HepG2 (cell line): Measurements from ENCODE around the gene LRRC73. TPM values are rescaled to one million over a fixed set of nuclear protein-coding genes. Genes with fewer than 3 reads are reported as not detected.
A peak's percentile ranks its signal among the peaks of the same experiment; 100 is the strongest.

Experiments used
- ARNT ChIP-seq: fragments of 450-650 bp; IDR thresholded peaks from 2 replicates; pipeline ENCODE4 v1.6.1; 2017
- CHCHD3 ChIP-seq: sonication (generic); formaldehyde crosslinking; IDR thresholded peaks from 2 replicates; pipeline ENCODE4 v1.8.0; 2022; ENCODE audit warnings: mild to moderate bottlenecking, missing genetic modification reagents, moderate library complexity
- FOSL2 ChIP-seq: sonication (generic); formaldehyde crosslinking; IDR thresholded peaks from 2 replicates; pipeline ENCODE4 v1.4.0; 2020; ENCODE audit warnings: missing genetic modification reagents
- GLI4 ChIP-seq: sonication (generic); formaldehyde crosslinking; IDR thresholded peaks from 2 replicates; pipeline ENCODE4 v1.5.1; 2020; ENCODE audit warnings: missing genetic modification reagents, mild to moderate bottlenecking, moderate library complexity, borderline replicate concordance
- KDM4B ChIP-seq: sonication (generic); formaldehyde crosslinking; IDR thresholded peaks from 2 replicates; pipeline ENCODE4 v1.4.0; 2020; ENCODE audit warnings: missing genetic modification reagents
- KLF11 ChIP-seq: IDR thresholded peaks from 2 replicates; pipeline ENCODE4 v1.6.1; 2016; ENCODE audit warnings: missing compliant biosample characterization
- NFRKB ChIP-seq: fragments of 450-650 bp; IDR thresholded peaks from 2 replicates; pipeline ENCODE4 v1.6.1; 2017
- SKI ChIP-seq: fragments of 450-650 bp; IDR thresholded peaks from one replicate; pipeline ENCODE4 v1.6.1; 2018; ENCODE audit warnings: mild to moderate bottlenecking; ENCODE audit not compliant: partially characterized antibody
- ZBTB42 ChIP-seq: sonication (generic); formaldehyde crosslinking; IDR thresholded peaks from 2 replicates; pipeline ENCODE4 v1.5.0; 2020; ENCODE audit warnings: mild to moderate bottlenecking, missing genetic modification reagents
- ZNF234 ChIP-seq: sonication (generic); formaldehyde crosslinking; conservative IDR thresholded peaks from 2 replicates; pipeline ENCODE4 v1.5.1; 2020; ENCODE audit warnings: mild to moderate bottlenecking, missing genetic modification reagents
- ZNF326 ChIP-seq: sonication (generic); formaldehyde crosslinking; IDR thresholded peaks from 2 replicates; pipeline ENCODE4 v1.4.0; 2020; ENCODE audit warnings: missing genetic modification reagents, borderline replicate concordance
- ZNF768 ChIP-seq: sonication (generic); formaldehyde crosslinking; IDR thresholded peaks from 2 replicates; pipeline ENCODE4 v1.4.0; 2020; ENCODE audit warnings: missing genetic modification reagents
- ZNF839 ChIP-seq: sonication (generic); formaldehyde crosslinking; IDR thresholded peaks from 2 replicates; pipeline ENCODE4 v1.4.0; 2020; ENCODE audit warnings: missing genetic modification reagents, mild to moderate bottlenecking, borderline replicate concordance
- polyA plus RNA-seq, 8 experiments: library from polyadenylated mRNA; depleted of rRNA in 3 of 8; stranded (reverse) in 7 of 8; unstranded in 1 of 8; fragments of >200 nt; fragmentation: Illumina TruSeq in 4 of 8; extraction: Trizol in 4 of 8; gene quantifications; 2 replicates each; pipeline versions ENCODE4 v1.2.1 to v1.2.3, GENCODE V29; 2011 to 2016; ENCODE audit warnings: low read depth in 4 of 8, missing spikeins in 1 of 8, mixed read lengths in 1 of 8; ENCODE audit not compliant: insufficient read depth in 1 of 8
- total RNA-seq, 5 experiments: library from RNA; depleted of rRNA; stranded (reverse); fragments of >200 nt; fragmentation: Illumina TruSeq; extraction: Trizol; gene quantifications; 2 replicates each; pipeline ENCODE4 v1.2.3, GENCODE V29; 2016; ENCODE audit warnings: low read depth in 1 of 5
- TF ChIP-seq, protein P1 (sequence below): sonication (generic); formaldehyde crosslinking; IDR thresholded peaks from 2 replicates; pipeline ENCODE4 v1.5.0; 2020; ENCODE audit warnings: missing genetic modification reagents
- TF ChIP-seq, protein P2 (sequence below): sonication (generic); formaldehyde crosslinking; IDR thresholded peaks from 2 replicates; pipeline ENCODE4 v1.5.1; 2020; ENCODE audit warnings: missing genetic modification reagents, mild to moderate bottlenecking, borderline replicate concordance
- TF ChIP-seq, protein P3 (sequence below): sonication (generic); formaldehyde crosslinking; IDR thresholded peaks from one replicate; pipeline ENCODE4 v1.5.1; 2020; ENCODE audit warnings: mild to moderate bottlenecking, missing genetic modification reagents; ENCODE audit errors: not compliant biosample characterization
- TF ChIP-seq, protein P4 (sequence below): sonication (generic); formaldehyde crosslinking; IDR thresholded peaks from 2 replicates; pipeline ENCODE4 v1.9.0; 2021; ENCODE audit warnings: missing genetic modification reagents, borderline replicate concordance
- TF ChIP-seq, protein P5 (sequence below): sonication (generic); formaldehyde crosslinking; IDR thresholded peaks from 2 replicates; pipeline ENCODE4 v1.5.0; 2020; ENCODE audit warnings: missing genetic modification reagents

Gene LRRC73
- total and polyA plus RNA-seq, 2 of the 13 experiments (the other 11 are each of a cell fraction or from before 2014, with no cell fraction given) = 0.11 to 0.12 TPM

DNA sequence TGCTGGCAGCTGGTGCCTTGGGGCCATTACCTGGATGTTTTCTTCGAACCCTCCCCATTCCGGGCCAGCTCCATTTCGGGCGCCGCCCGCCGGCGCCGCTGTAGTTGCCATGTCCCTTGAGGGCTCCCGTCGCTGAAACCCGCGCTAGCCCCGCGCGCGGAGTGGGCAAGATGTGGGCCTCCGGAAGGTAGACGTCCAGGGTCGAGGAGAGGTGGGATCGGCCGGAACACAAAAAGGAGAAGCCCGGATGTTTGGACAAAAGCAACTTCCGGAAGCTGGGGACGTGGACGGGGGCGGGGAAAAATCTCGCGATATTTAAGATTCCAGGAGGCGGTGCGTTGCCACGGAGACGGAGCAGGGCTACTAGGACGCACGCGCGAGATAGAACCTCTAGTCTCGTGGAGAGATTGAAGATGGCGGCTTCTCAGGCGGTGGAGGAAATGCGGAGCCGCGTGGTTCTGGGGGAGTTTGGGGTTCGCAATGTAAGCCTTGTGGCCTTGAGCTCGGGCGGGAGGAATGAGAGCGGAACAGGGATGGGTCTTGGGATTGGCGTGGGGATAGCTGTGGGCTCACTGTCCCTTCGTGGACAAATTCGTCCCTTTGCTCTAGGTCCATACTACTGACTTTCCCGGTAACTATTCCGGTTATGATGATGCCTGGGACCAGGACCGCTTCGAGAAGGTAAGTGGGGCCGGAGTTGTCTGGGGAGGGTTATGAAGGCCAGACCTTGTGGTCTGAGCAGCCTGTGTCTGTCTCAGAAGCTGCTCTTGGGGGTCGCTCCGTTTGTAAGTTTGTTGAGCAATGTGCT is 6.8 kb upstream of the LRRC73 start, which contains the start of the genes POLR1C and YIPF3 (continued):
- TF ChIP-seq, protein P1, sequence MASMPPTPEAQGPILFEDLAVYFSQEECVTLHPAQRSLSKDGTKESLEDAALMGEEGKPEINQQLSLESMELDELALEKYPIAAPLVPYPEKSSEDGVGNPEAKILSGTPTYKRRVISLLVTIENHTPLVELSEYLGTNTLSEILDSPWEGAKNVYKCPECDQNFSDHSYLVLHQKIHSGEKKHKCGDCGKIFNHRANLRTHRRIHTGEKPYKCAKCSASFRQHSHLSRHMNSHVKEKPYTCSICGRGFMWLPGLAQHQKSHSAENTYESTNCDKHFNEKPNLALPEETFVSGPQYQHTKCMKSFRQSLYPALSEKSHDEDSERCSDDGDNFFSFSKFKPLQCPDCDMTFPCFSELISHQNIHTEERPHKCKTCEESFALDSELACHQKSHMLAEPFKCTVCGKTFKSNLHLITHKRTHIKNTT = no peak
- TF ChIP-seq, protein P2, sequence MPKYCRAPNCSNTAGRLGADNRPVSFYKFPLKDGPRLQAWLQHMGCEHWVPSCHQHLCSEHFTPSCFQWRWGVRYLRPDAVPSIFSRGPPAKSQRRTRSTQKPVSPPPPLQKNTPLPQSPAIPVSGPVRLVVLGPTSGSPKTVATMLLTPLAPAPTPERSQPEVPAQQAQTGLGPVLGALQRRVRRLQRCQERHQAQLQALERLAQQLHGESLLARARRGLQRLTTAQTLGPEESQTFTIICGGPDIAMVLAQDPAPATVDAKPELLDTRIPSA (CRISPR knock-in tag) = no peak
- TF ChIP-seq FOSL2 (CRISPR knock-in tag) (peak; percentile 38; the same call in 1 of the 2 replicates), SKI (no peak), CHCHD3 (CRISPR knock-in tag) (0 out of 2 replicates have a peak, but pooled peaks have one; percentile 46), ARNT (no peak), ZNF839 (CRISPR knock-in tag) (peak; percentile 16; the same call in 1 of the 2 replicates), ZNF326 (no peak), NFRKB (peak; percentile 62; the same call in 1 of the 2 replicates), KLF11 (CRISPR knock-in tag) (no peak), ZNF234 (CRISPR knock-in tag) (no peak), ZBTB42 (CRISPR knock-in tag) (peak; percentile 60; the same call in 1 of the 2 replicates), GLI4 (CRISPR knock-in tag) (no peak), ZNF768 (peak; percentile 78), KDM4B (CRISPR knock-in tag) (no peak)
- TF ChIP-seq, protein P3, sequence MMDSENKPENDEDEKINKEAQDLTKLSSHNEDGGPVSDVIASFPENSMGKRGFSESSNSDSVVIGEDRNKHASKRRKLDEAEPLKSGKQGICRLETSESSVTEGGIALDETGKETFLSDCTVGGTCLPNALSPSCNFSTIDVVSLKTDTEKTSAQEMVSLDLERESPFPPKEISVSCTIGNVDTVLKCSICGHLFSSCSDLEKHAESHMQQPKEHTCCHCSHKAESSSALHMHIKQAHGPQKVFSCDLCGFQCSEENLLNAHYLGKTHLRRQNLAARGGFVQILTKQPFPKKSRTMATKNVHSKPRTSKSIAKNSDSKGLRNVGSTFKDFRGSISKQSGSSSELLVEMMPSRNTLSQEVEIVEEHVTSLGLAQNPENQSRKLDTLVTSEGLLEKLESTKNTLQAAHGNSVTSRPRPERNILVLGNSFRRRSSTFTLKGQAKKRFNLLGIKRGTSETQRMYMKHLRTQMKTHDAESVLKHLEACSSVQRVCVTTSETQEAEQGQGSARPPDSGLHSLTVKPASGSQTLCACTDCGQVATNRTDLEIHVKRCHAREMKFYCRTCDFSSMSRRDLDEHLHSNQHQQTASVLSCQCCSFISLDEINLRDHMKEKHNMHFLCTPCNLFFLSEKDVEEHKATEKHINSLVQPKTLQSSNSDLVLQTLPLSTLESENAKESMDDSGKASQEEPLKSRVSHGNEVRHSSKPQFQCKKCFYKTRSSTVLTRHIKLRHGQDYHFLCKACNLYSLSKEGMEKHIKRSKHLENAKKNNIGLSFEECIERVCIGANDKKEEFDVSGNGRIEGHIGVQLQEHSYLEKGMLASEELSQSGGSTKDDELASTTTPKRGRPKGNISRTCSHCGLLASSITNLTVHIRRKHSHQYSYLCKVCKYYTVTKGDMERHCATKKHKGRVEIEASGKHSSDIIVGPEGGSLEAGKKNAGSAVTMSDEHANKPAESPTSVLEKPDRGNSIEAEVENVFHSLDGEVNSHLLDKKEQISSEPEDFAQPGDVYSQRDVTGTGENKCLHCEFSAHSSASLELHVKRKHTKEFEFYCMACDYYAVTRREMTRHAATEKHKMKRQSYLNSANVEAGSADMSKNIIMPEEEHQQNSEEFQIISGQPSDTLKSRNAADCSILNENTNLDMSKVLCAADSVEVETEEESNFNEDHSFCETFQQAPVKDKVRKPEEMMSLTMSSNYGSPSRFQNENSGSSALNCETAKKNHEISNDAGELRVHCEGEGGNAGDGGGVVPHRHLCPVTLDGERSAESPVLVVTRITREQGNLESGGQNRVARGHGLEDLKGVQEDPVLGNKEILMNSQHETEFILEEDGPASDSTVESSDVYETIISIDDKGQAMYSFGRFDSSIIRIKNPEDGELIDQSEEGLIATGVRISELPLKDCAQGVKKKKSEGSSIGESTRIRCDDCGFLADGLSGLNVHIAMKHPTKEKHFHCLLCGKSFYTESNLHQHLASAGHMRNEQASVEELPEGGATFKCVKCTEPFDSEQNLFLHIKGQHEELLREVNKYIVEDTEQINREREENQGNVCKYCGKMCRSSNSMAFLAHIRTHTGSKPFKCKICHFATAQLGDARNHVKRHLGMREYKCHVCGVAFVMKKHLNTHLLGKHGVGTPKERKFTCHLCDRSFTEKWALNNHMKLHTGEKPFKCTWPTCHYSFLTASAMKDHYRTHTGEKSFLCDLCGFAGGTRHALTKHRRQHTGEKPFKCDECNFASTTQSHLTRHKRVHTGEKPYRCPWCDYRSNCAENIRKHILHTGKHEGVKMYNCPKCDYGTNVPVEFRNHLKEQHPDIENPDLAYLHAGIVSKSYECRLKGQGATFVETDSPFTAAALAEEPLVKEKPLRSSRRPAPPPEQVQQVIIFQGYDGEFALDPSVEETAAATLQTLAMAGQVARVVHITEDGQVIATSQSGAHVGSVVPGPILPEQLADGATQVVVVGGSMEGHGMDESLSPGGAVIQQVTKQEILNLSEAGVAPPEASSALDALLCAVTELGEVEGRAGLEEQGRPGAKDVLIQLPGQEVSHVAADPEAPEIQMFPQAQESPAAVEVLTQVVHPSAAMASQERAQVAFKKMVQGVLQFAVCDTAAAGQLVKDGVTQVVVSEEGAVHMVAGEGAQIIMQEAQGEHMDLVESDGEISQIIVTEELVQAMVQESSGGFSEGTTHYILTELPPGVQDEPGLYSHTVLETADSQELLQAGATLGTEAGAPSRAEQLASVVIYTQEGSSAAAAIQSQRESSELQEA = peak; percentile 88
- TF ChIP-seq, protein P4, sequence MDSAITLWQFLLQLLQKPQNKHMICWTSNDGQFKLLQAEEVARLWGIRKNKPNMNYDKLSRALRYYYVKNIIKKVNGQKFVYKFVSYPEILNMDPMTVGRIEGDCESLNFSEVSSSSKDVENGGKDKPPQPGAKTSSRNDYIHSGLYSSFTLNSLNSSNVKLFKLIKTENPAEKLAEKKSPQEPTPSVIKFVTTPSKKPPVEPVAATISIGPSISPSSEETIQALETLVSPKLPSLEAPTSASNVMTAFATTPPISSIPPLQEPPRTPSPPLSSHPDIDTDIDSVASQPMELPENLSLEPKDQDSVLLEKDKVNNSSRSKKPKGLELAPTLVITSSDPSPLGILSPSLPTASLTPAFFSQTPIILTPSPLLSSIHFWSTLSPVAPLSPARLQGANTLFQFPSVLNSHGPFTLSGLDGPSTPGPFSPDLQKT = no peak
- TF ChIP-seq, protein P5, sequence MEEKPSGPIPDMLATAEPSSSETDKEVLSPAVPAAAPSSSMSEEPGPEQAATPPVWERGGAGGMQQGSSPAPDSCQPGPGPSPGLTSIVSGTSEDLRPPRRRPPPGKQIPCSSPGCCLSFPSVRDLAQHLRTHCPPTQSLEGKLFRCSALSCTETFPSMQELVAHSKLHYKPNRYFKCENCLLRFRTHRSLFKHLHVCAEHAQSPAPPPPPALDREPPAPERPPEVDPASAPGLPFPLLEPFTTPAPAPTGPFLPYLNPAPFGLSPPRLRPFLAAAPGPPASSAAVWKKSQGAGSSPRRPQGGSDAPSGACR (CRISPR knock-in tag) = peak; percentile 61; the same call in 1 of the 2 replicates
